ENCODE data around the gene GTSE1. TPM values are rescaled to one million over a fixed set of nuclear protein-coding genes. Genes with fewer than 3 reads are reported as not detected.

The GTSE1 gene
- total RNA-seq, 1 donor from 2014 or later, result 7.2 TPM

- H3K4me3 Mint-ChIP-seq (ENCODE audit: unreplicated experiment), result no peak overlapping the region
- no peaks in the 10 kb centered on the region for H3K4me1 Mint-ChIP-seq (ENCODE audit: low read depth)
- DNase-seq (ENCODE audit: low spot score), result peak; percentile 20
- no peak overlapping the region for H3K27ac Mint-ChIP-seq (ENCODE audit: unreplicated experiment)
- H3K36me3 Mint-ChIP-seq (ENCODE audit: low read depth), result peaks cover 35% of the 10 kb centered on the region
- H3K9me3 Mint-ChIP-seq (ENCODE audit: low read depth), result no peaks in the 10 kb centered on the region
- TF ChIP-seq, protein P1, sequence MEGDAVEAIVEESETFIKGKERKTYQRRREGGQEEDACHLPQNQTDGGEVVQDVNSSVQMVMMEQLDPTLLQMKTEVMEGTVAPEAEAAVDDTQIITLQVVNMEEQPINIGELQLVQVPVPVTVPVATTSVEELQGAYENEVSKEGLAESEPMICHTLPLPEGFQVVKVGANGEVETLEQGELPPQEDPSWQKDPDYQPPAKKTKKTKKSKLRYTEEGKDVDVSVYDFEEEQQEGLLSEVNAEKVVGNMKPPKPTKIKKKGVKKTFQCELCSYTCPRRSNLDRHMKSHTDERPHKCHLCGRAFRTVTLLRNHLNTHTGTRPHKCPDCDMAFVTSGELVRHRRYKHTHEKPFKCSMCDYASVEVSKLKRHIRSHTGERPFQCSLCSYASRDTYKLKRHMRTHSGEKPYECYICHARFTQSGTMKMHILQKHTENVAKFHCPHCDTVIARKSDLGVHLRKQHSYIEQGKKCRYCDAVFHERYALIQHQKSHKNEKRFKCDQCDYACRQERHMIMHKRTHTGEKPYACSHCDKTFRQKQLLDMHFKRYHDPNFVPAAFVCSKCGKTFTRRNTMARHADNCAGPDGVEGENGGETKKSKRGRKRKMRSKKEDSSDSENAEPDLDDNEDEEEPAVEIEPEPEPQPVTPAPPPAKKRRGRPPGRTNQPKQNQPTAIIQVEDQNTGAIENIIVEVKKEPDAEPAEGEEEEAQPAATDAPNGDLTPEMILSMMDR (IDR thresholded peaks at IDR 0.05), result no peak
- H3K27me3 Mint-ChIP-seq (ENCODE audit: low read depth), result no peaks in the 10 kb centered on the region
Observed at GRCh38 chr22:46346680-46347405, 50.2 kb downstream of the GTSE1 start.

GRCh38 chr22:46347646-46348045 lies 51.0 kb downstream of the GTSE1 start:
- DNase-seq (ENCODE audit: low spot score), result no peak
- TF ChIP-seq, protein P1 (IDR thresholded peaks at IDR 0.05), result no peak
- no peaks in the 10 kb centered on the region for H3K27me3 Mint-ChIP-seq (ENCODE audit: low read depth)
- peaks cover 3% of the 10 kb centered on the region for H3K4me1 Mint-ChIP-seq (ENCODE audit: low read depth)
- H3K27ac Mint-ChIP-seq (ENCODE audit: unreplicated experiment), result no peak overlapping the region
- peaks cover 39% of the 10 kb centered on the region for H3K36me3 Mint-ChIP-seq (ENCODE audit: low read depth)
- H3K4me3 Mint-ChIP-seq (ENCODE audit: unreplicated experiment), result no peak overlapping the region
- no peaks in the 10 kb centered on the region for H3K9me3 Mint-ChIP-seq (ENCODE audit: low read depth)

DNA sequence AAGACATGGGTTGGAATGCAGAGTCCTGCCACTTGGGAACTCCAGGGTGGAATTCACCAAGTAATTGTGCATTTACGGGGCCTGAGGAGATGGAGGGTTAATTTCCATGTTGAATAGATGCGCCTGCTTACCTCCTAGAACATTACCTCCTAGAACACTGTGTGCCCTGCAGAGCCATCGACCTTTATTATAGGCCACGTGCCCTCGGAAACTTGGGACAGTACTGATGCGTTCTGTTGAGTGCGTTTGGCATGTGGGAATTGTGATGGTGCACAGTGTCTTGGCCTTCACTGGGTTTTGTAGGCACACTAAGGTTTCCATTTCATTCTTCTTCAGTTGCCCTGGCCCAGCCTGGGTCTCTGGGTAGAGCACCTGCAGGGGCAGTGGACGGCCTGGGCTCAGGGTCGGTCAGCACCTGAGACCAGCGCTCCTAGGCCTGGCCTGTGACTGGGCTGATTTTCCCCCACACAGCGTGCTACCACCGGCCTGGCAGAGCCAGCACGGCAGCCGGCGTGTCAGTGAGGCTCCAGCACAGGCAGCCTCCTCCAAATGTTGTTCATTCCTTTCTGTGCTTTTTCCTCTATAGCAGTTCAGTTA lies 51.5 kb downstream of the GTSE1 start:
- TF ChIP-seq, protein P1 (IDR thresholded peaks at IDR 0.05), result no peak
- Mint-ChIP-seq H3K9me3 (ENCODE audit: low read depth) (no peaks in the 10 kb centered on the region), H3K36me3 (ENCODE audit: low read depth) (peaks cover 39% of the 10 kb centered on the region), H3K27ac (ENCODE audit: unreplicated experiment) (no peak overlapping the region), H3K4me3 (ENCODE audit: unreplicated experiment) (no peak overlapping the region), H3K27me3 (ENCODE audit: low read depth) (no peaks in the 10 kb centered on the region), H3K4me1 (ENCODE audit: low read depth) (peaks cover 9% of the 10 kb centered on the region)
- no peak for DNase-seq (ENCODE audit: low spot score)

DNA sequence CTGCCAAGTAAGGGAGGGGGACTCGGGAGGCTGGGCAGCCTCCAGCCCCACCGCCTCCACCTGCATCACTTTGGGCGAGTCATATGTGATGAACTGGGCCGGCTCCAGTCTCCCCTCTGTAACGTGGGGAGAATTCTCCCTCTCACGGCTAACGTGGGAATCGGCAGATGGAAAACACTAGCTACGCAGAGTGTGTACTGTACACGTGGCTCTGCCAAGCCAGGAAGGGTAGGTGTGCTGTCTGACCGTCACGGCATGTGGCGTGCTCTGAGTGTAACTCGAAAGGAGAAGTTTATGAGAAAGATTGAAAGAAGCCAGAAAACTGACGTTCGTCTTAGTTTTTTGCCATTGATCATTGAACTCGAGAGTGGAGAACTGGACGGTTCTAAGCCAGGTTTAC lies 52.6 kb downstream of the GTSE1 start:
- Mint-ChIP-seq H3K36me3 (ENCODE audit: low read depth) (peaks cover 40% of the 10 kb centered on the region), H3K9me3 (ENCODE audit: low read depth) (no peaks in the 10 kb centered on the region)

DNA sequence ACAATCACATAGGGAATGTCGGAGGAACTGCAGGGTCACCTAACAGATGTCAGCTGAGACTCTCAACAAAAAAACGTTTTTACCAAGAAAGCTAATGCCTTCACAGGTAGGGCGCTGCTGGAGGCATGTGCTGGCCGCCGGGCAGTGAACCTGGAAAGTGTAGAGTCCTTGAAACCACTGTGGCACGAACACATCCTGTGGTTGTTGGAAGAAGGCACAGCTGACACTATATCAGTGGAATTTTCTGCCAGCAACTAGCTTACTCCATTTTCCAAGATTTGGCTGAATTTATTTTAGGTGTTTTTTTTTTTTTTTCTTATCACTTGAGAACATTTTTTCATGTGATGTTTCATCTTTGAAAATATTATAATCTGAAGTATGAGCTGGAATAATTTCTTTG lies 53.0 kb downstream of the GTSE1 start:
- peak overlapping the region; percentile 1 for H3K27ac Mint-ChIP-seq (ENCODE audit: unreplicated experiment)

More for the DNA sequence above, 52.6 kb downstream of the GTSE1 start:
- Mint-ChIP-seq H3K4me1 (ENCODE audit: low read depth) (peaks cover 9% of the 10 kb centered on the region), H3K4me3 (ENCODE audit: unreplicated experiment) (no peak overlapping the region), H3K27me3 (ENCODE audit: low read depth) (no peaks in the 10 kb centered on the region), H3K27ac (ENCODE audit: unreplicated experiment) (peak overlapping the region; percentile 1)
- TF ChIP-seq, protein P1 (IDR thresholded peaks at IDR 0.05), result no peak
- peak; percentile 19 for DNase-seq (ENCODE audit: low spot score)

More for the DNA sequence above, 53.0 kb downstream of the GTSE1 start:
- Mint-ChIP-seq H3K4me1 (ENCODE audit: low read depth) (peaks cover 9% of the 10 kb centered on the region), H3K9me3 (ENCODE audit: low read depth) (no peaks in the 10 kb centered on the region), H3K36me3 (ENCODE audit: low read depth) (peaks cover 37% of the 10 kb centered on the region), H3K4me3 (ENCODE audit: unreplicated experiment) (no peak overlapping the region), H3K27me3 (ENCODE audit: low read depth) (no peaks in the 10 kb centered on the region)
- TF ChIP-seq, protein P1 (IDR thresholded peaks at IDR 0.05), result no peak
- peak; percentile 8 for DNase-seq (ENCODE audit: low spot score)
